ENCODE data around the gene TNF.

GRCh38 chr6:31576897-31577578, 1.7 kb downstream of the TNF start:
- TF ChIP-seq CTCF (IDR thresholded peaks at IDR 0.05), result no peak
- TF ChIP-seq POLR2A (IDR thresholded peaks at IDR 0.05), result no peak

Data from ovary (tissue), 3 donors.